GM18858 (cell line): ENCODE measurements around the gene RNU5D-1.
A peak's percentile ranks its signal among the peaks of the same experiment; 100 is the strongest.
"Not testable (repeated sequence)": the region's sequence is repeated elsewhere in the genome, so short reads cannot be mapped to it uniquely, and the experiment has no call there.

Source experiments
- ATAC-seq: cut with Tn5 transposase; IDR thresholded peaks from one replicate; pipeline ENCODE4 v1.9.1; 2021; ENCODE audit not compliant: unreplicated experiment

Gene RNU5D-1

GRCh38 chr1:44730741-44731512 lies at the start of gene RNU5D-1:
Gene RNU5D-1, minus strand, starts transcription at chr1:44731170.
- ATAC-seq: peak; percentile 60

GRCh38 chr1:44780583-44781121 lies 49.7 kb upstream of the RNU5D-1 start:
- ATAC-seq: no peak

- ATAC-seq: no peak
These were observed 48.0 kb upstream of the RNU5D-1 start for GRCh38 chr1:44778705-44779576.

- no peak for ATAC-seq
These were observed 47.1 kb upstream of the RNU5D-1 start for GRCh38 chr1:44777969-44778635.

GRCh38 chr1:44777547-44777946 lies 46.6 kb upstream of the RNU5D-1 start:
- no peak for ATAC-seq

- ATAC-seq: no peak
These were observed 45.7 kb upstream of the RNU5D-1 start for GRCh38 chr1:44776730-44777068.

- no peak for ATAC-seq
These were observed 45.2 kb upstream of the RNU5D-1 start for GRCh38 chr1:44775930-44776729.

- peak; percentile 52 for ATAC-seq
These were observed 44.3 kb upstream of the RNU5D-1 start, which contains the start of gene RPS8 for GRCh38 chr1:44775078-44775929. Gene RPS8, plus strand, starts transcription at chr1:44775540. Its CDS starts 57 bp downstream, at chr1:44775597.

GRCh38 chr1:44766421-44766820 lies 35.5 kb upstream of the RNU5D-1 start:
- ATAC-seq: not testable (repeated sequence)

- no peak for ATAC-seq
These were observed 29.9 kb upstream of the RNU5D-1 start for GRCh38 chr1:44760876-44761275.

- ATAC-seq: no peak
These were observed 28.1 kb upstream of the RNU5D-1 start for GRCh38 chr1:44759077-44759476.

- ATAC-seq: no peak
These were observed 26.4 kb upstream of the RNU5D-1 start for GRCh38 chr1:44757420-44757819.

GRCh38 chr1:44747878-44748277 lies 16.9 kb upstream of the RNU5D-1 start:
- no peak for ATAC-seq

GRCh38 chr1:44743211-44743610 lies 12.2 kb upstream of the RNU5D-1 start:
- ATAC-seq: no peak

- ATAC-seq: no peak
These were observed 9.2 kb upstream of the RNU5D-1 start for GRCh38 chr1:44740179-44740617.

- peak; percentile 87 for ATAC-seq
These were observed 8.6 kb upstream of the RNU5D-1 start, which contains the start of gene KIF2C for GRCh38 chr1:44739307-44740178. Gene KIF2C, plus strand, starts transcription at chr1:44739837. Its CDS starts 96 bp downstream, at chr1:44739933.

- not testable (repeated sequence) for ATAC-seq
These were observed 8.0 kb upstream of the RNU5D-1 start for GRCh38 chr1:44738953-44739306.

- ATAC-seq: no peak
These were observed 5.0 kb upstream of the RNU5D-1 start for GRCh38 chr1:44735992-44736391.
